Astrocyte (in vitro differentiated cells and primary cell): ENCODE results near the gene FOS. TPM values are rescaled to one million over a fixed set of nuclear protein-coding genes. Genes with fewer than 3 reads are reported as not detected.

Experiments used
- DNase-seq: peaks from one replicate; pipeline ENCODE4 v3.0.0-alpha.2; 2010; ENCODE audit warnings: low read depth
- FAIRE-seq: peaks from 2 replicates; lab custom pipeline; 2011; peaks lifted over from hg19 to GRCh38; lab: Jason Lieb, UNC
- H2AFZ ChIP-seq: 2 replicates; pipeline ENCODE4 v1.6.0; 2012; ENCODE audit warnings: low read depth, low read length, inconsistent platforms
- H3K27ac ChIP-seq: 2 replicates; pipeline ENCODE4 v1.5.1; 2011; ENCODE audit warnings: low read depth, low read length, inconsistent platforms
- H3K27me3 ChIP-seq: 2 replicates; pipeline ENCODE4 v1.6.0; 2011; ENCODE audit warnings: low read length, inconsistent platforms; ENCODE audit not compliant: insufficient read depth
- H3K36me3 ChIP-seq: 2 replicates; pipeline ENCODE4 v1.5.1; 2011; ENCODE audit warnings: low read length, inconsistent platforms; ENCODE audit not compliant: insufficient read depth
- H3K4me1 ChIP-seq: 2 replicates; pipeline ENCODE4 v1.5.1; 2011; ENCODE audit warnings: low read length, inconsistent platforms; ENCODE audit not compliant: insufficient read depth
- H3K4me2 ChIP-seq: 2 replicates; pipeline ENCODE4 v1.6.0; 2012; ENCODE audit warnings: low read length, inconsistent platforms
- H3K4me3 ChIP-seq: 2 replicates; pipeline ENCODE4 v1.5.1; 2011; ENCODE audit warnings: low read depth, mild to moderate bottlenecking, low read length, inconsistent platforms; ENCODE audit not compliant: insufficient read depth
- H3K79me2 ChIP-seq: 2 replicates; pipeline ENCODE4 v1.6.0; 2012; ENCODE audit warnings: mild to moderate bottlenecking, low read length, inconsistent platforms; ENCODE audit not compliant: insufficient read depth
- H3K9ac ChIP-seq: 2 replicates; pipeline ENCODE4 v1.6.0; 2012; ENCODE audit warnings: mild to moderate bottlenecking, low read length, inconsistent platforms
- H3K9me3 ChIP-seq: 2 replicates; pipeline ENCODE4 v1.5.1; 2012; ENCODE audit warnings: low read depth, mild to moderate bottlenecking, low read length, inconsistent platforms; ENCODE audit not compliant: insufficient read depth
- H4K20me1 ChIP-seq: 2 replicates; pipeline ENCODE4 v1.6.0; 2012; ENCODE audit warnings: low read length, inconsistent platforms; ENCODE audit not compliant: insufficient read depth
- H3K27ac Mint-ChIP-seq: one replicate; pipeline ENCODE4 v1.8.0; 2021; ENCODE audit warnings: mild to moderate bottlenecking, mixed read lengths; ENCODE audit not compliant: unreplicated experiment
- H3K27me3 Mint-ChIP-seq: one replicate; pipeline ENCODE4 v1.8.0; 2021; ENCODE audit warnings: low read depth, mixed read lengths; ENCODE audit not compliant: unreplicated experiment
- H3K36me3 Mint-ChIP-seq: one replicate; pipeline ENCODE4 v1.8.0; 2021; ENCODE audit warnings: low read depth, mixed read lengths; ENCODE audit not compliant: unreplicated experiment
- H3K4me1 Mint-ChIP-seq: one replicate; pipeline ENCODE4 v1.8.0; 2021; ENCODE audit warnings: low read depth, mixed read lengths; ENCODE audit not compliant: unreplicated experiment
- H3K4me3 Mint-ChIP-seq: one replicate; pipeline ENCODE4 v1.8.0; 2021; ENCODE audit warnings: mild to moderate bottlenecking, moderate library complexity, mixed read lengths; ENCODE audit not compliant: unreplicated experiment
- H3K9me3 Mint-ChIP-seq: one replicate; pipeline ENCODE4 v1.8.0; 2021; ENCODE audit warnings: mild to moderate bottlenecking, mixed read lengths; ENCODE audit not compliant: unreplicated experiment
- EZH2 ChIP-seq: IDR thresholded peaks from 2 replicates; pipeline ENCODE4 v1.6.1; 2012; ENCODE audit warnings: mild to moderate bottlenecking, low read length, inconsistent platforms; ENCODE audit not compliant: insufficient read depth
- total RNA-seq: library from RNA; stranded (reverse); gene quantifications from 2 replicates; pipeline ENCODE4 v1.2.1, GENCODE V29; 2021
- TF ChIP-seq, protein P1 (sequence below): IDR thresholded peaks from 2 replicates; pipeline ENCODE4 v1.5.1; 2011; ENCODE audit warnings: low read depth, mild to moderate bottlenecking, inconsistent platforms, low read length, moderate library complexity; ENCODE audit not compliant: insufficient read depth

FOS gene
- total RNA-seq, 1 donor from 2014 or later: 57.7 TPM

DNA sequence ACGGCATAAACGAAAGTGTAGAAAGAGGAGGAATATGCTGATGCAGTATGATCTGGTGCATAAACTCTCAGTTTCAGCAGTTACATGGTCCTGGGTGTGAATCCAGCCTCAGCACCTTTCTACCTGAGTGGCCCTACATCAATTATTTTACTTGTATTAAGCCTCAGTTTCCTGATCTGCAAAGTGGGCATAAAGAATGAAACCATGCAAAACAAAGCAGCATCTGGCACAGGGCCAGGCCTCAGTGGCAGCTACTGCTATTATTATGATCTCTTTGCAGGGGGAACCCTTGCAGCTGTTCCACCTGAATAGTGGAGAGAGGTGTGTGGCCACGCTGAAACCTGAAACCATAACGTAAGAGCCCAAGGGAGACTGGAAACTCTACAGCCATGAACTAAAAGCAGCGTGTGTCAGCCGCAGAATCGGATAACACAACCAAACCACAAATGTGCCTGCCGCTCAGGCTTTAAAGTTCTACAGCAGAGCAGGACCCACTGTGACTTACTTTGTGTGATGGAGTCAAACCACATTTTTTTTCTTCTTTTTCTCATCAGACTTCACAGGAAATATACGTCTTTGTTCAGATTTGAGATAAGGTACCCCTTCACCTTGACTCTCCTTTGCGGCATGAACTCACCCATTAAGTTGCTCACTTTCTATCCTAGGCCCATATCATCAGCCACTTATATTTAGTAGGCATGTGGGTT, 29.2 kb upstream of the FOS start:
- H3K27ac ChIP-seq: no peak overlapping the region
- H3K79me2 ChIP-seq: no peaks in the 10 kb centered on the region
- H3K4me3 ChIP-seq: no peak overlapping the region
- Mint-ChIP-seq H3K4me3 (no peak overlapping the region), H3K36me3 (no peaks in the 10 kb centered on the region), H3K27ac (no peak overlapping the region), H3K4me1 (no peaks in the 10 kb centered on the region), H3K9me3 (no peaks in the 10 kb centered on the region), H3K27me3 (no peaks in the 10 kb centered on the region)
- H3K9me3 ChIP-seq: no peaks in the 10 kb centered on the region
- peaks cover 5% of the 10 kb centered on the region for H3K27me3 ChIP-seq
- FAIRE-seq (no peak), DNase-seq (peak; percentile 34)
- no peaks in the 10 kb centered on the region for H4K20me1 ChIP-seq
- no peak overlapping the region for H3K4me2 ChIP-seq
- no peaks in the 10 kb centered on the region for H3K4me1 ChIP-seq
- no peak overlapping the region for H3K9ac ChIP-seq
- no peak for TF ChIP-seq EZH2
- TF ChIP-seq, protein P1, sequence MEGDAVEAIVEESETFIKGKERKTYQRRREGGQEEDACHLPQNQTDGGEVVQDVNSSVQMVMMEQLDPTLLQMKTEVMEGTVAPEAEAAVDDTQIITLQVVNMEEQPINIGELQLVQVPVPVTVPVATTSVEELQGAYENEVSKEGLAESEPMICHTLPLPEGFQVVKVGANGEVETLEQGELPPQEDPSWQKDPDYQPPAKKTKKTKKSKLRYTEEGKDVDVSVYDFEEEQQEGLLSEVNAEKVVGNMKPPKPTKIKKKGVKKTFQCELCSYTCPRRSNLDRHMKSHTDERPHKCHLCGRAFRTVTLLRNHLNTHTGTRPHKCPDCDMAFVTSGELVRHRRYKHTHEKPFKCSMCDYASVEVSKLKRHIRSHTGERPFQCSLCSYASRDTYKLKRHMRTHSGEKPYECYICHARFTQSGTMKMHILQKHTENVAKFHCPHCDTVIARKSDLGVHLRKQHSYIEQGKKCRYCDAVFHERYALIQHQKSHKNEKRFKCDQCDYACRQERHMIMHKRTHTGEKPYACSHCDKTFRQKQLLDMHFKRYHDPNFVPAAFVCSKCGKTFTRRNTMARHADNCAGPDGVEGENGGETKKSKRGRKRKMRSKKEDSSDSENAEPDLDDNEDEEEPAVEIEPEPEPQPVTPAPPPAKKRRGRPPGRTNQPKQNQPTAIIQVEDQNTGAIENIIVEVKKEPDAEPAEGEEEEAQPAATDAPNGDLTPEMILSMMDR: no peak
- H2AFZ ChIP-seq: no peak overlapping the region
- no peaks in the 10 kb centered on the region for H3K36me3 ChIP-seq

DNA sequence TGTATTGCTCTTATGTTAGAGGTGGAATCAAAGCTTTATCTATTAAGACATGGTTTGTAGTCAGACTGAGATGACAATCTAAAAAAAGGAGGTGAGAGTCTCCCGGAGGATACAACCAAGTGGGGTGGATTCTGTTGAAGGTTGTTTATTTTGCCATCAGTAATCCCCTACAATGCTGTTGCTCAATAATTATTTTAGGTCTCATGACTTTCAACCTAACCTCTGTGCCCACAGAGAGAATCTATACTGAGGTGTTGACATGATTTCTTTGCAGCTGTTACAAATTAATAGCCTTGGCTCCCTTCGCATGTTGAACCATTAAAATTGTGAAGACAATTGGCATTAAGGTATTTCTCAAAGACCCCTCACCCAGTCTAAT, 28.7 kb upstream of the FOS start:
- Mint-ChIP-seq H3K9me3 (no peaks in the 10 kb centered on the region), H3K4me1 (no peaks in the 10 kb centered on the region), H3K4me3 (no peak overlapping the region), H3K27me3 (no peaks in the 10 kb centered on the region), H3K27ac (no peak overlapping the region), H3K36me3 (no peaks in the 10 kb centered on the region)
- no peaks in the 10 kb centered on the region for H3K4me1 ChIP-seq
- no peaks in the 10 kb centered on the region for H3K36me3 ChIP-seq
- TF ChIP-seq, protein P1: no peak
- TF ChIP-seq EZH2: no peak
- no peak overlapping the region for H3K9ac ChIP-seq
- no peak overlapping the region for H3K4me3 ChIP-seq
- no peak overlapping the region for H3K27ac ChIP-seq
- H3K27me3 ChIP-seq: peaks cover 5% of the 10 kb centered on the region
- H4K20me1 ChIP-seq: no peaks in the 10 kb centered on the region
- no peak overlapping the region for H3K4me2 ChIP-seq
- no peak for DNase-seq
- no peaks in the 10 kb centered on the region for H3K79me2 ChIP-seq
- FAIRE-seq: no peak
- no peaks in the 10 kb centered on the region for H3K9me3 ChIP-seq
- no peak overlapping the region for H2AFZ ChIP-seq

DNA sequence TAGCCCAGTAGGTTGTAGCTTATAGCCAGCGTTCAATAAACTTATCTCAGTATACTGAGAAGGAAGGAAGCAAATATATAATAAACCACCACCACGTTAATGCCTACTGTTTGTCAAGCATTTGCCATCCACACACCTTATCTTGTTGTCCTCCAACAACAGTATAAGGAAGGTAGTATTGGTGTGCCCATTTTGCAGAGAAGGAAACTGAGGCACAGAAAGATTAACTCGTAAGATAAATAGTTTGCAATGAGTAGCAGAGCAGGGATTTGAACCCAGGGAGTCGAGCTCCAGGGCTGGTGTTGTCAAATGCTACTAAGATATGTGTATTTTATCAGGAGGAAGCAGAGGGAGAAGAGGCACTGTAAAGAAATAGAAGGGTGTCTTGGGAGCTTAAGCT, 27.8 kb upstream of the FOS start:
- no peak overlapping the region for H3K27ac ChIP-seq
- no peaks in the 10 kb centered on the region for H3K4me1 Mint-ChIP-seq
- H3K9ac ChIP-seq: no peak overlapping the region
- no peak for FAIRE-seq
- H3K79me2 ChIP-seq: no peaks in the 10 kb centered on the region
- no peak overlapping the region for H3K4me3 ChIP-seq
- H4K20me1 ChIP-seq: no peaks in the 10 kb centered on the region
- H3K36me3 ChIP-seq: no peaks in the 10 kb centered on the region
- no peak overlapping the region for H3K27ac Mint-ChIP-seq
- no peaks in the 10 kb centered on the region for H3K27me3 Mint-ChIP-seq
- H3K36me3 Mint-ChIP-seq: no peaks in the 10 kb centered on the region
- no peak for DNase-seq
- H3K4me3 Mint-ChIP-seq: peak overlapping the region; percentile 54
- no peak overlapping the region for H3K4me2 ChIP-seq
- no peak for TF ChIP-seq EZH2
- TF ChIP-seq, protein P1: no peak
- no peak overlapping the region for H2AFZ ChIP-seq
- H3K9me3 ChIP-seq: no peaks in the 10 kb centered on the region
- peaks cover 5% of the 10 kb centered on the region for H3K27me3 ChIP-seq
- no peaks in the 10 kb centered on the region for H3K9me3 Mint-ChIP-seq
- no peaks in the 10 kb centered on the region for H3K4me1 ChIP-seq
